Tibial nerve (tissue), 4 donors: ENCODE data around the gene SLC5A3. TPM values are rescaled to one million over a fixed set of nuclear protein-coding genes. Genes with fewer than 3 reads are reported as not detected.
A peak's percentile ranks its signal among the peaks of the same experiment; 100 is the strongest.

ENCODE experiments used
- DNase-seq, 2 donors: peaks; one replicate each; pipeline ENCODE4 v3.0.0-alpha.2; 2019; ENCODE audit warnings: low spot score in 2 of 2
- H3K27ac ChIP-seq, 4 donors: fragments of 200-600 bp; sonication (generic) in 3 of 4; one replicate each; pipeline ENCODE4 v1.5.1; 2017 to 2019; ENCODE audit warnings: mild to moderate bottlenecking in 1 of 4
- H3K27me3 ChIP-seq, 2 donors: fragments of 200-600 bp; sonication (generic) in 1 of 2; one replicate each; pipeline versions ENCODE4 v1.5.1 to v1.6.0; 2017 to 2019
- H3K36me3 ChIP-seq, 3 donors: fragments of 200-600 bp; sonication (generic); one replicate each; pipeline ENCODE4 v1.5.1; 2018 to 2019
- H3K4me1 ChIP-seq, 4 donors: fragments of 200-600 bp; sonication (generic) in 3 of 4; one replicate each; pipeline ENCODE4 v1.5.1; 2017 to 2019
- H3K4me3 ChIP-seq, 4 donors: fragments of 200-600 bp; sonication (generic) in 3 of 4; one replicate each; pipeline ENCODE4 v1.5.1; 2017 to 2019; ENCODE audit warnings: mild to moderate bottlenecking in 1 of 4, moderate library complexity in 1 of 4
- H3K9me3 ChIP-seq, 4 donors: fragments of 200-600 bp; sonication (generic) in 3 of 4; one replicate each; pipeline ENCODE4 v1.5.1; 2017 to 2019
- CTCF ChIP-seq, 5 experiments: fragments of 200-600 bp in 3 of 5; fragments of 450-650 bp in 2 of 5; sonication (generic) in 3 of 5; IDR thresholded peaks; one replicate each; pipeline ENCODE4 v1.5.1; 2016 to 2019; ENCODE audit warnings: antibody characterized with exemption in 5 of 5, mild to moderate bottlenecking in 3 of 5, moderate library complexity in 2 of 5
- EP300 ChIP-seq, 2 donors: sonication (generic); formaldehyde crosslinking; IDR thresholded peaks; one replicate each; pipeline ENCODE4 v1.6.1; 2017; ENCODE audit warnings: antibody characterized with exemption in 2 of 2, mild to moderate bottlenecking in 1 of 2
- POLR2A ChIP-seq, 2 donors: fragments of 450-650 bp; IDR thresholded peaks; one replicate each; pipeline ENCODE4 v1.6.1; 2017; ENCODE audit warnings: antibody characterized with exemption in 2 of 2, mild to moderate bottlenecking in 2 of 2, moderate library complexity in 2 of 2
- WGBS, 2 donors: methylation state at CpG; one replicate each; pipeline ENCODE4 v1.1.5; 2018; 5-methylcytosine and 5-hydroxymethylcytosine counted together
- total RNA-seq, 4 donors: library from RNA; depleted of rRNA; stranded (reverse); fragments of >200 nt; gene quantifications; one replicate each; pipeline ENCODE4 v1.1.0, GENCODE V29; 2016

SLC5A3 gene
- total RNA-seq, 4 donors from 2014 or later: 38.1 to 74.5 (median 44.9) TPM

GRCh38 chr21:34088752-34089151, 15.4 kb downstream of the SLC5A3 start:
- Histone ChIP-seq H3K36me3 (peaks cover 0 to 3% (median 0%) of the 10 kb centered on the region in 3 donors), H3K4me3 (no peak overlapping the region), H3K27me3 (no peaks in the 10 kb centered on the region), H3K27ac (no peak overlapping the region), H3K4me1 (peaks cover 0 to 59% (median 5%) of the 10 kb centered on the region in 4 donors), H3K9me3 (no peaks in the 10 kb centered on the region)
- DNase-seq: no peak
- TF ChIP-seq POLR2A (IDR thresholded peaks at IDR 0.05): no peak
- TF ChIP-seq CTCF (IDR thresholded peaks at IDR 0.05): no peak
- no peak for TF ChIP-seq EP300 (IDR thresholded peaks at IDR 0.05)
- 95 to 97% methylated on average over 3 of the region's 3 CpGs for WGBS, 2 donors

DNA sequence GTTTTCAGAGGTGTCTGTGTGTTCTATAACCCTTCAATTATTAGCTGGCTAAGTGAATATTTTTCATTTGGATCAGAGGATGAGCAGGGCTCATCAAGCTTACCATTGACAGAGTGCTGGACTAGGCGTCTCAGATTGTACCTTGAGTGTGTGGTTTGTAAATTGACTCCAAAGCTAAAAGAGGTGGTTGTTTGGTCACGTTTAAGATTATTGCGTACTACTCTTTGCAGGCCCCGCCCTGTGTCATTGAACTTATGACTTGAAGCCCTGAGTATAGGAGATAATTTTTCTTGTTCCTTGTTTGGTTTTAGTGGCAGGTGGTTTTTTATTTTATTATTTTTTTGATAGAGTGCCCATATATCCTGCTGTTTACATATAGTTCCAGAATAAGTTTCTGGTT, 17.7 kb downstream of the SLC5A3 start:
- no peaks in the 10 kb centered on the region for H3K9me3 ChIP-seq
- TF ChIP-seq CTCF (IDR thresholded peaks at IDR 0.05): no peak
- H3K27me3 ChIP-seq: no peaks in the 10 kb centered on the region
- WGBS, 2 donors: 91 to 92% methylated on average over 3 of the region's 4 CpGs
- no peak overlapping the region for H3K4me3 ChIP-seq
- no peak for DNase-seq
- H3K4me1 ChIP-seq: peaks cover 0 to 62% (median 5%) of the 10 kb centered on the region in 4 donors
- peak overlapping the region in 1 of 4 donors; percentile 18 for H3K27ac ChIP-seq
- H3K36me3 ChIP-seq: peaks cover 0 to 16% (median 0%) of the 10 kb centered on the region in 3 donors

GRCh38 chr21:34091607-34092006, 18.2 kb downstream of the SLC5A3 start:
- Histone ChIP-seq H3K27ac (no peak overlapping the region), H3K9me3 (no peaks in the 10 kb centered on the region), H3K4me1 (peaks cover 0 to 65% (median 5%) of the 10 kb centered on the region in 4 donors), H3K27me3 (no peaks in the 10 kb centered on the region), H3K36me3 (peaks cover 0 to 22% (median 0%) of the 10 kb centered on the region in 3 donors), H3K4me3 (no peak overlapping the region)
- 94 to 96% methylated on average over 2 of the region's 2 CpGs for WGBS, 2 donors
- no peak for DNase-seq
- TF ChIP-seq EP300 (IDR thresholded peaks at IDR 0.05) (no peak), CTCF (IDR thresholded peaks at IDR 0.05) (no peak), POLR2A (IDR thresholded peaks at IDR 0.05) (no peak)

GRCh38 chr21:34092262-34092921, 19.0 kb downstream of the SLC5A3 start:
- no peaks in the 10 kb centered on the region for H3K9me3 ChIP-seq
- H3K27me3 ChIP-seq: no peaks in the 10 kb centered on the region
- TF ChIP-seq POLR2A (IDR thresholded peaks at IDR 0.05): no peak
- TF ChIP-seq EP300 (IDR thresholded peaks at IDR 0.05): no peak
- no peak for TF ChIP-seq CTCF (IDR thresholded peaks at IDR 0.05)
- WGBS, 2 donors: 47 to 49% methylated on average over 6 of the region's 6 CpGs
- peak overlapping the region in 2 of 4 donors; percentile 1 to 11 for H3K27ac ChIP-seq
- DNase-seq: no peak
- H3K4me3 ChIP-seq: no peak overlapping the region
- H3K36me3 ChIP-seq: peaks cover 0 to 24% (median 0%) of the 10 kb centered on the region in 3 donors
- peaks cover 0 to 68% (median 5%) of the 10 kb centered on the region in 4 donors for H3K4me1 ChIP-seq

DNA sequence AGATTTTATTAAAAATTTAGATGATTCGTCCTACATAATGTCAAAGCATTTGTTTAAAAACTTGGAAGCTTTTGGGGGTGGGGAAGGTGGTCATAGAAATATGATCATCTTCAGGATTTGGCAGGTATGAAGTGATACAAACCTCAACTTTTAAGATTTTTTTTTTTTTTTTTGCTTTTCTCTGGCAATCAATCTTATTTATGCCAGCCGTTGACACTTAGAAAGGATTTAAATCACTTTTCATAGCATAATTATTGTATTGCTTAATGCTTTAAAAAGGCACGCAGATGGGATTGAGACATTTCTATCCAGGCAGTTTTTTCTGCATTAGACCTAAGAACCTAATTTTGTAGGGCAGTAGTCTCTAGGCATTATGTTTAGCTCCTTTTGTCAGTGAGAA, 19.7 kb downstream of the SLC5A3 start:
- Histone ChIP-seq H3K9me3 (no peaks in the 10 kb centered on the region), H3K4me3 (no peak overlapping the region), H3K4me1 (peaks cover 0 to 68% (median 5%) of the 10 kb centered on the region in 4 donors), H3K27me3 (no peaks in the 10 kb centered on the region), H3K27ac (peak overlapping the region in 1 of 4 donors; percentile 1), H3K36me3 (peaks cover 0 to 24% (median 0%) of the 10 kb centered on the region in 3 donors)
- TF ChIP-seq POLR2A (IDR thresholded peaks at IDR 0.05): no peak
- WGBS, 2 donors: 82 to 83% methylated on average over 3 of the region's 3 CpGs
- no peak for DNase-seq
